GM23338 (cell line): Measurements from ENCODE around the gene CTNND2. TPM values are rescaled to one million over a fixed set of nuclear protein-coding genes. Genes with fewer than 3 reads are reported as not detected.

Source experiments
- ATAC-seq: fragments of 200-7000 bp; cut with Tn5 transposase; 3 replicates; pipeline ENCODE4 v1.9.1; 2020
- DNase-seq: peaks from one replicate; pipeline ENCODE4 v3.0.0-alpha.2; 2015; ENCODE audit warnings: low spot score
- H2AFZ ChIP-seq: fragments of 200-600 bp; sonication (generic); 2 replicates; pipeline ENCODE4 v1.8.0; 2016; ENCODE audit warnings: antibody characterized with exemption, mild to moderate bottlenecking, moderate library complexity
- H3F3A ChIP-seq: fragments of 200-600 bp; sonication (generic); replicated peaks from 2 replicates; pipeline ENCODE4 v1.8.0; 2017; ENCODE audit warnings: antibody characterized with exemption, mixed run types, low read depth
- H3K27ac ChIP-seq: fragments of 200-600 bp; sonication (generic); 2 replicates; pipeline ENCODE4 v1.6.1; 2016; ENCODE audit warnings: low read depth
- H3K27me3 ChIP-seq: fragments of 200-600 bp; sonication (generic); 2 replicates; pipeline ENCODE4 v1.8.0; 2016; ENCODE audit warnings: mild to moderate bottlenecking, mixed run types, moderate library complexity; ENCODE audit not compliant: insufficient read depth
- H3K36me3 ChIP-seq: fragments of 200-600 bp; sonication (generic); 2 replicates; pipeline ENCODE4 v1.8.0; 2016; ENCODE audit warnings: mild to moderate bottlenecking; ENCODE audit not compliant: insufficient read depth
- H3K4me1 ChIP-seq: fragments of 200-600 bp; sonication (generic); 2 replicates; pipeline ENCODE4 v1.8.0; 2016; ENCODE audit warnings: mild to moderate bottlenecking, moderate library complexity; ENCODE audit not compliant: insufficient read depth
- H3K4me2 ChIP-seq: fragments of 200-600 bp; sonication (generic); 2 replicates; pipeline ENCODE4 v1.7.1; 2017; ENCODE audit warnings: mixed run types
- H3K4me3 ChIP-seq: fragments of 200-600 bp; sonication (generic); 2 replicates; pipeline ENCODE4 v1.6.1; 2016; ENCODE audit warnings: mixed run types
- H3K79me2 ChIP-seq: fragments of 200-600 bp; sonication (generic); replicated peaks from 2 replicates; pipeline ENCODE4 v1.8.0; 2017; ENCODE audit warnings: mild to moderate bottlenecking; ENCODE audit not compliant: insufficient read depth
- H3K9me2 ChIP-seq: fragments of 200-600 bp; sonication (generic); 2 replicates; pipeline ENCODE4 v1.8.0; 2017; ENCODE audit not compliant: insufficient read depth
- H4K20me1 ChIP-seq: fragments of 200-600 bp; sonication (generic); replicated peaks from 2 replicates; pipeline ENCODE4 v1.8.0; 2017; ENCODE audit warnings: mild to moderate bottlenecking; ENCODE audit not compliant: insufficient read depth
- H3K27ac Mint-ChIP-seq: 2 replicates; pipeline ENCODE4 v1.8.0; 2020; ENCODE audit warnings: inconsistent platforms, mild to moderate bottlenecking, moderate library complexity, mixed read lengths
- H3K27me3 Mint-ChIP-seq: 3 replicates; pipeline ENCODE4 v1.8.0; 2022; ENCODE audit warnings: low read depth, mild to moderate bottlenecking, moderate library complexity, mixed read lengths, inconsistent platforms; ENCODE audit not compliant: insufficient read depth, poor library complexity
- H3K36me3 Mint-ChIP-seq: 3 replicates; pipeline ENCODE4 v1.8.0; 2021; ENCODE audit warnings: low read depth, mild to moderate bottlenecking, inconsistent platforms, moderate library complexity, mixed read lengths
- H3K4me1 Mint-ChIP-seq: 3 replicates; pipeline ENCODE4 v1.8.0; 2020; ENCODE audit warnings: mild to moderate bottlenecking, inconsistent platforms, mixed read lengths
- H3K4me3 Mint-ChIP-seq: 3 replicates; pipeline ENCODE4 v1.8.0; 2021; ENCODE audit warnings: moderate library complexity, mild to moderate bottlenecking, inconsistent platforms, mixed read lengths
- H3K9me3 Mint-ChIP-seq: 3 replicates; pipeline ENCODE4 v1.8.0; 2020; ENCODE audit warnings: moderate library complexity, mild to moderate bottlenecking, inconsistent platforms, mixed read lengths
- CREB1 ChIP-seq: fragments of 250-450 bp; sonication (Bioruptor Pico); IDR thresholded peaks from 2 replicates; pipeline ENCODE4 v1.5.0; 2020; ENCODE audit warnings: low read depth, mild to moderate bottlenecking, moderate library complexity
- CTCF ChIP-seq, 2 experiments: fragments of 200-600 bp in 1 of 2; sonication (generic) in 1 of 2; conservative IDR thresholded peaks; 2 replicates each; pipeline versions ENCODE4 v1.5.1 to v1.6.1; 2016 to 2017; ENCODE audit warnings: antibody characterized with exemption in 2 of 2, low read depth in 2 of 2, mild to moderate bottlenecking in 2 of 2, moderate library complexity in 1 of 2
- ETS1 ChIP-seq: IDR thresholded peaks from 2 replicates; pipeline ENCODE4 v1.6.1; 2016; ENCODE audit warnings: antibody characterized with exemption
- EZH2 ChIP-seq: fragments of 200-600 bp; sonication (generic); IDR thresholded peaks from one replicate; pipeline ENCODE4 v1.8.0; 2017; ENCODE audit warnings: antibody characterized with exemption, mild to moderate bottlenecking, low read depth; ENCODE audit not compliant: unreplicated experiment
- EZH2phosphoT487 ChIP-seq: fragments of 200-600 bp; sonication (generic); IDR thresholded peaks from one replicate; pipeline ENCODE4 v1.8.1; 2018; ENCODE audit warnings: antibody characterized with exemption; ENCODE audit not compliant: unreplicated experiment
- JUNB ChIP-seq: IDR thresholded peaks from one replicate; pipeline ENCODE4 v1.6.1; 2016; ENCODE audit warnings: antibody characterized with exemption; ENCODE audit not compliant: unreplicated experiment
- NANOG ChIP-seq: IDR thresholded peaks from 2 replicates; pipeline ENCODE4 v1.6.1; 2016; ENCODE audit warnings: antibody characterized with exemption, borderline replicate concordance
- POLR2AphosphoS5 ChIP-seq: IDR thresholded peaks from 2 replicates; pipeline ENCODE4 v1.6.1; 2016; ENCODE audit warnings: antibody characterized with exemption, low read depth
- REST ChIP-seq: IDR thresholded peaks from one replicate; pipeline ENCODE4 v1.6.1; 2018; ENCODE audit warnings: antibody characterized with exemption; ENCODE audit not compliant: unreplicated experiment
- STAT1 ChIP-seq: IDR thresholded peaks from one replicate; pipeline ENCODE4 v1.6.1; 2016; ENCODE audit warnings: antibody characterized with exemption; ENCODE audit not compliant: unreplicated experiment
- ZNF114 ChIP-seq: fragments of 250-450 bp; sonication (Bioruptor Pico); IDR thresholded peaks from 2 replicates; pipeline ENCODE4 v1.5.0; 2020; ENCODE audit warnings: mild to moderate bottlenecking, moderate library complexity
- ZNF331 ChIP-seq: fragments of 250-450 bp; sonication (Bioruptor Pico); IDR thresholded peaks from 2 replicates; pipeline ENCODE4 v1.5.0; 2020; ENCODE audit warnings: low read depth, mild to moderate bottlenecking, moderate library complexity
- ZNF462 ChIP-seq: fragments of 250-450 bp; sonication (Bioruptor Pico); IDR thresholded peaks from 2 replicates; pipeline ENCODE4 v1.5.0; 2020; ENCODE audit warnings: mild to moderate bottlenecking, moderate library complexity
- polyA plus RNA-seq: library from polyadenylated mRNA; unstranded; fragments of >200 nt; fragmentation: Nextera tagmentation; extraction: Ambion mirVana; gene quantifications from 2 replicates; pipeline ENCODE4 v1.2.1, GENCODE V29; 2016
- total RNA-seq: library from RNA; depleted of rRNA; stranded (reverse); fragments of >200 nt; shearing (Covaris generic); gene quantifications from 2 replicates; pipeline ENCODE4 v1.2.3, GENCODE V29; 2014

CTNND2 gene
- total and polyA plus RNA-seq, 2 experiments from 2014 or later, result 5.1 to 7.0 TPM

- no peaks in the 10 kb centered on the region for H3K79me2 ChIP-seq
- no peak overlapping the region for H2AFZ ChIP-seq
- no peak overlapping the region for H3K27ac Mint-ChIP-seq
- no peaks in the 10 kb centered on the region for H3F3A ChIP-seq
- no peaks in the 10 kb centered on the region for H3K27me3 ChIP-seq
- no peak overlapping the region for H3K27ac ChIP-seq
- H3K9me2 ChIP-seq, result no peaks in the 10 kb centered on the region
- peaks cover 14% of the 10 kb centered on the region for H3K4me1 ChIP-seq
- TF ChIP-seq NANOG, result no peak
- no peak for TF ChIP-seq EZH2
- TF ChIP-seq REST, result no peak
- TF ChIP-seq POLR2AphosphoS5, result no peak
- TF ChIP-seq STAT1, result no peak
- TF ChIP-seq ZNF462, result no peak
- TF ChIP-seq ETS1, result no peak
- no peak for TF ChIP-seq CTCF (conservative IDR thresholded peaks at IDR 0.05; ENCODE audit: low read depth in 2 of 2)
- TF ChIP-seq CREB1 (CRISPR knock-in tag), result no peak
- no peak for TF ChIP-seq ZNF114
- no peak for TF ChIP-seq ZNF331 (CRISPR knock-in tag)
- no peak for TF ChIP-seq JUNB
- no peak for TF ChIP-seq EZH2phosphoT487
- peak; percentile 23 for DNase-seq
- H3K4me1 Mint-ChIP-seq, result peaks cover 19% of the 10 kb centered on the region
- no peaks in the 10 kb centered on the region for H3K27me3 Mint-ChIP-seq
- H3K36me3 Mint-ChIP-seq, result no peaks in the 10 kb centered on the region
- H3K36me3 ChIP-seq, result no peaks in the 10 kb centered on the region
- peak overlapping the region; percentile 25; the same call in 1 of the 2 replicates for H3K4me2 ChIP-seq
- ATAC-seq, result peak; percentile 65
- no peak overlapping the region for H3K4me3 ChIP-seq
- no peaks in the 10 kb centered on the region for H4K20me1 ChIP-seq
- H3K4me3 Mint-ChIP-seq, result no peak overlapping the region
- H3K9me3 Mint-ChIP-seq, result no peaks in the 10 kb centered on the region
Observed at GRCh38 chr5:11000515-11001353, 903.5 kb downstream of the CTNND2 start.
